ENCODE data around the gene LRP5. TPM values are rescaled to one million over a fixed set of nuclear protein-coding genes. Genes with fewer than 3 reads are reported as not detected.

LRP5 gene
- polyA plus RNA-seq, 1 donor (not counting 4 experiments of a cell fraction or from before 2014, with no cell fraction given), result 6.6 TPM

DNA sequence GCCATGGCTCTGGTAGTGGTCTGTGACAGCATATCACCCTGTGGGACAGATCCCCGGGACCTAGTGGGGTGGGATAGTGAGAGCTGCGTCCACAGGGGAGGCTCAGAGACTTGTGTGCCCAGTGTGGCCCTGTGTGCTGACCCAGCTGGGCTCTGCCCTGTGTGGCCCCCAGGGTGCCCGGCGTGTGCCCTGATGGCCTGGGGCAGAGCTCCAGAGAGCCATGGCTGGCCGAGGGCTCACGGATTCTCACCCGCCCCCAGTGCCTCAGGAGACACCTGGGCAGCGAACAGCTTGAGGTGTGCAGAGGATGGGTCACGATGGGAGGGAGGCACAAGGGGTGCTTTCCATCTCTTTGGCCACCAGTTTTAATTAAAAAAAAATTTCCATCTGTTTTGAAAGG is 11.8 kb downstream of the LRP5 start:
- H3K9ac ChIP-seq (ENCODE audit: control insufficient read depth, extremely low read depth, insufficient read depth, low read length), result no peak overlapping the region
- H3K27me3 ChIP-seq (ENCODE audit: control insufficient read depth, extremely low read depth, insufficient read depth, low read length), result no peaks in the 10 kb centered on the region
- H2AFZ ChIP-seq (ENCODE audit: control insufficient read depth, low read length), result no peak overlapping the region
- dilution Hi-C loops (cut with MboI; ENCODE audit: extremely low pct_ligation_motif_present, low sequenced_read_pairs), result no loop called here
- no peak for FAIRE-seq
- no peaks in the 10 kb centered on the region for H3K9me1 ChIP-seq (ENCODE audit: control insufficient read depth, extremely low read depth, insufficient read depth, low read length)
- no peaks in the 10 kb centered on the region for H3K9me3 ChIP-seq (ENCODE audit: control insufficient read depth, low read depth, low read length)
- H3K4me3 ChIP-seq (ENCODE audit: control insufficient read depth in 2 of 3, extremely low read depth in 1 of 3, insufficient read depth in 2 of 3, low read depth in 1 of 3, low read length in 3 of 3), result no peak overlapping the region
- no peak overlapping the region for H3K4me2 ChIP-seq (ENCODE audit: control insufficient read depth, extremely low read depth, insufficient read depth, low read depth, low read length)
- TF ChIP-seq, protein P1, sequence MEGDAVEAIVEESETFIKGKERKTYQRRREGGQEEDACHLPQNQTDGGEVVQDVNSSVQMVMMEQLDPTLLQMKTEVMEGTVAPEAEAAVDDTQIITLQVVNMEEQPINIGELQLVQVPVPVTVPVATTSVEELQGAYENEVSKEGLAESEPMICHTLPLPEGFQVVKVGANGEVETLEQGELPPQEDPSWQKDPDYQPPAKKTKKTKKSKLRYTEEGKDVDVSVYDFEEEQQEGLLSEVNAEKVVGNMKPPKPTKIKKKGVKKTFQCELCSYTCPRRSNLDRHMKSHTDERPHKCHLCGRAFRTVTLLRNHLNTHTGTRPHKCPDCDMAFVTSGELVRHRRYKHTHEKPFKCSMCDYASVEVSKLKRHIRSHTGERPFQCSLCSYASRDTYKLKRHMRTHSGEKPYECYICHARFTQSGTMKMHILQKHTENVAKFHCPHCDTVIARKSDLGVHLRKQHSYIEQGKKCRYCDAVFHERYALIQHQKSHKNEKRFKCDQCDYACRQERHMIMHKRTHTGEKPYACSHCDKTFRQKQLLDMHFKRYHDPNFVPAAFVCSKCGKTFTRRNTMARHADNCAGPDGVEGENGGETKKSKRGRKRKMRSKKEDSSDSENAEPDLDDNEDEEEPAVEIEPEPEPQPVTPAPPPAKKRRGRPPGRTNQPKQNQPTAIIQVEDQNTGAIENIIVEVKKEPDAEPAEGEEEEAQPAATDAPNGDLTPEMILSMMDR (optimal IDR thresholded peaks at IDR 0.05 in 1 of 3, IDR thresholded peaks at IDR 0.05 in 1 of 3, conservative IDR thresholded peaks at IDR 0.05 in 1 of 3; ENCODE audit: extremely low read depth in 1 of 3, insufficient read depth in 2 of 3, low read length in 3 of 3), result no peak
- TF ChIP-seq EZH2 (IDR thresholded peaks at IDR 0.05; ENCODE audit: low read length), result no peak
- no peak overlapping the region for H3K27ac ChIP-seq (ENCODE audit: control insufficient read depth, insufficient read depth, low read length)
- peaks cover 29% of the 10 kb centered on the region for H3K4me1 ChIP-seq (ENCODE audit: control insufficient read depth, extremely low read depth, insufficient read depth, low read length)
- peaks cover 75% of the 10 kb centered on the region for H3K79me2 ChIP-seq (ENCODE audit: control insufficient read depth, insufficient read depth, low read length)
- H4K20me1 ChIP-seq (ENCODE audit: control insufficient read depth, extremely low read depth, insufficient read depth, low read length), result peaks cover 10% of the 10 kb centered on the region
- H3K36me3 ChIP-seq (ENCODE audit: control insufficient read depth in 2 of 2, extremely low read depth in 1 of 2, insufficient read depth in 2 of 2, low read length in 2 of 2), result peaks cover 0 to 3% of the 10 kb centered on the region in 2 experiments
- no peak for DNase-seq (ENCODE audit: low read depth, low spot score)

DNA sequence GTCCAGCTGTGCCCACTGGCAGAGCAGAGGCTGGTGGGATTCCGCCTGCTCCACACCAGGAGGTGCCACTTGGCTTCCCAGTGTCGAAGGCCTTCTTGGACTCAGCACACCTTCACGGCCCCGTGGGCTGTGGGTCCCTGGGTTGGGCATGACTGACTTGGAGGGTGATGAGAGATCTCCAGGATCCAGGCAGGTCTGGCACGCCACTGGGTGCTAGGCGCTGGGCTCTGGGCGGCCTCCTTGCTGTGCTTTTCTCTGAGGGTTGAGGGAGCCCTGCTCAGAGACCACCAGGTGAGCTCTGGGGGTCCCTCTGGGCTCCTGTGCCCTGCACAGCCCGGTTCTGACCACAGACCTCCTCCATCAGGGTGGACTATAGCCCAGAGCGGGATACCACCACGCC is 12.3 kb downstream of the LRP5 start:
- DNase-seq (ENCODE audit: low read depth, low spot score), result no peak
- no peak overlapping the region for H3K4me2 ChIP-seq (ENCODE audit: control insufficient read depth, extremely low read depth, insufficient read depth, low read depth, low read length)
- peaks cover 10% of the 10 kb centered on the region for H4K20me1 ChIP-seq (ENCODE audit: control insufficient read depth, extremely low read depth, insufficient read depth, low read length)

More for the DNA sequence above, 12.3 kb downstream of the LRP5 start:
- no peak for FAIRE-seq
- Histone ChIP-seq H3K9ac (ENCODE audit: control insufficient read depth, extremely low read depth, insufficient read depth, low read length) (no peak overlapping the region), H3K9me1 (ENCODE audit: control insufficient read depth, extremely low read depth, insufficient read depth, low read length) (no peaks in the 10 kb centered on the region), H3K79me2 (ENCODE audit: control insufficient read depth, insufficient read depth, low read length) (peaks cover 75% of the 10 kb centered on the region), H3K27me3 (ENCODE audit: control insufficient read depth, extremely low read depth, insufficient read depth, low read length) (no peaks in the 10 kb centered on the region), H3K4me3 (ENCODE audit: control insufficient read depth in 2 of 3, extremely low read depth in 1 of 3, insufficient read depth in 2 of 3, low read depth in 1 of 3, low read length in 3 of 3) (no peak overlapping the region), H2AFZ (ENCODE audit: control insufficient read depth, low read length) (no peak overlapping the region), H3K4me1 (ENCODE audit: control insufficient read depth, extremely low read depth, insufficient read depth, low read length) (peaks cover 29% of the 10 kb centered on the region), H3K36me3 (ENCODE audit: control insufficient read depth in 2 of 2, extremely low read depth in 1 of 2, insufficient read depth in 2 of 2, low read length in 2 of 2) (peaks cover 0 to 3% of the 10 kb centered on the region in 2 experiments), H3K9me3 (ENCODE audit: control insufficient read depth, low read depth, low read length) (no peaks in the 10 kb centered on the region), H3K27ac (ENCODE audit: control insufficient read depth, insufficient read depth, low read length) (no peak overlapping the region)
- dilution Hi-C loops (cut with MboI; ENCODE audit: extremely low pct_ligation_motif_present, low sequenced_read_pairs), result no loop called here
- TF ChIP-seq, protein P1 (optimal IDR thresholded peaks at IDR 0.05 in 1 of 3, IDR thresholded peaks at IDR 0.05 in 1 of 3, conservative IDR thresholded peaks at IDR 0.05 in 1 of 3; ENCODE audit: extremely low read depth in 1 of 3, insufficient read depth in 2 of 3, low read length in 3 of 3), result no peak
- no peak for TF ChIP-seq EZH2 (IDR thresholded peaks at IDR 0.05; ENCODE audit: low read length)

Measured in keratinocyte (primary cell).